ENCODE measurements around the gene NLRC5. TPM values are rescaled to one million over a fixed set of nuclear protein-coding genes. Genes with fewer than 3 reads are reported as not detected.

The NLRC5 gene
- total RNA-seq, 5 donors from 2014 or later (not counting 1 experiment from before 2014, with no cell fraction given), result 390 to 711 (median 496) TPM

- Mint-ChIP-seq H3K4me3 (no peak overlapping the region), H3K9me3 (no peaks in the 10 kb centered on the region), H3K36me3 (peaks cover 14% of the 10 kb centered on the region), H3K27me3 (no peaks in the 10 kb centered on the region), H3K27ac (peak overlapping the region; percentile 55 to 83), H3K4me1 (peaks cover 15 to 17% (median 16%) of the 10 kb centered on the region in 3 donors)
- DNase-seq, result no peak
- CTCF ChIA-PET, result interaction anchor here (0.6 to 1.4 kb wide), 13 partner anchors 9 to 92 kb away, joined by 3 to 9 read pairs (median 3); partner anchors contain the start of gene CPNE2 (in 2 of the 2)
- peaks cover 0 to 14% of the 10 kb centered on the region in 2 experiments for H3K4me1 ChIP-seq (ENCODE audit: control insufficient read depth in 1 of 2, extremely low read depth in 1 of 2, insufficient read depth in 2 of 2, low read length in 2 of 2)
- H3K9me3 ChIP-seq, result no peaks in the 10 kb centered on the region
- POLR2A ChIA-PET, result interaction anchor here (0.6 kb wide), 2 partner anchors 10 to 71 kb away, joined by 3 to 4 read pairs; no protein-coding TSS in a partner anchor
- ATAC-seq (replicated peaks in 1 of 4), result peak in 1 of 4 experiments; percentile 32
- 80% methylated on average over 1 of the region's 7 CpGs for WGBS (ENCODE audit: insufficient coverage)
- H3K36me3 ChIP-seq (ENCODE audit: control insufficient read depth in 2 of 2, extremely low read depth in 1 of 2, insufficient read depth in 1 of 2, low read length in 1 of 2), result peaks cover 11 to 49% of the 10 kb centered on the region in 2 donors
- no peak overlapping the region for H3K4me3 ChIP-seq (ENCODE audit: control insufficient read depth in 1 of 2, extremely low read depth in 1 of 2, low read length in 1 of 2)
- H3K27ac ChIP-seq (ENCODE audit: low read length), result peak overlapping the region; percentile 57
- no peaks in the 10 kb centered on the region for H3K27me3 ChIP-seq (replicated peaks in 1 of 2; ENCODE audit: control insufficient read depth in 2 of 2, extremely low read depth in 1 of 2, insufficient read depth in 2 of 2, low read length in 1 of 2)
Observed at GRCh38 chr16:57083485-57084126, 94.2 kb downstream of the NLRC5 start.

GRCh38 chr16:57084257-57084770 is 95.0 kb downstream of the NLRC5 start:
- Histone ChIP-seq H3K9me3 (no peaks in the 10 kb centered on the region), H3K27me3 (replicated peaks in 1 of 2; ENCODE audit: control insufficient read depth in 2 of 2, extremely low read depth in 1 of 2, insufficient read depth in 2 of 2, low read length in 1 of 2) (no peaks in the 10 kb centered on the region), H3K27ac (ENCODE audit: low read length) (peak overlapping the region; percentile 57), H3K36me3 (ENCODE audit: control insufficient read depth in 2 of 2, extremely low read depth in 1 of 2, insufficient read depth in 1 of 2, low read length in 1 of 2) (peaks cover 6 to 42% of the 10 kb centered on the region in 2 donors), H3K4me1 (ENCODE audit: control insufficient read depth in 1 of 2, extremely low read depth in 1 of 2, insufficient read depth in 2 of 2, low read length in 2 of 2) (peaks cover 0 to 14% of the 10 kb centered on the region in 2 experiments), H3K4me3 (ENCODE audit: control insufficient read depth in 1 of 2, extremely low read depth in 1 of 2, low read length in 1 of 2) (no peak overlapping the region)
- peak overlapping the region; percentile 55 to 83 for H3K27ac Mint-ChIP-seq
- WGBS (ENCODE audit: insufficient coverage), result 13% methylated on average over 4 of the region's 9 CpGs
- H3K9me3 Mint-ChIP-seq, result no peaks in the 10 kb centered on the region
- no peak overlapping the region for H3K4me3 Mint-ChIP-seq
- CTCF ChIA-PET, result interaction anchor here (0.5 to 1.4 kb wide), 13 partner anchors 8 to 102 kb away, joined by 3 to 9 read pairs (median 3); partner anchors contain the start of genes CPNE2 (in 2 of the 2), PSME3IP1 (in 1 of the 2) and RSPRY1 (in 1 of the 2)
- DNase-seq (peak; percentile 60 to 91 (median 73)), ATAC-seq (replicated peaks in 1 of 4) (peak; percentile 80 to 86 (median 86))
- POLR2A ChIA-PET, result interaction anchor here in 1 of 2 donors (0.5 to 0.6 kb wide), 2 partner anchors 80 to 593 kb away, joined by 3 to 4 read pairs; no protein-coding TSS in a partner anchor
- H3K27me3 Mint-ChIP-seq, result no peaks in the 10 kb centered on the region
- peaks cover 15 to 17% (median 16%) of the 10 kb centered on the region in 3 donors for H3K4me1 Mint-ChIP-seq
- peaks cover 13% of the 10 kb centered on the region for H3K36me3 Mint-ChIP-seq

- no peak overlapping the region for H3K27ac ChIP-seq (ENCODE audit: low read length)
- DNase-seq, result no peak
- CTCF ChIA-PET, result interaction anchor here (0.5 to 1.1 kb wide), 3 partner anchors 13 to 101 kb away, joined by 3 to 6 read pairs (median 3); partner anchors contain the start of genes PSME3IP1 (in 1 of the 2) and RSPRY1 (in 1 of the 2)
Observed at GRCh38 chr16:57084996-57085395, 95.6 kb downstream of the NLRC5 start.

GRCh38 chr16:57087003-57087402 is 97.6 kb downstream of the NLRC5 start:
- ChIA-PET CTCF (interaction anchor here in 1 of 2 donors (0.5 to 0.6 kb wide), 2 partner anchors 120 to 123 kb away, joined by 3 to 4 read pairs; no protein-coding TSS in a partner anchor), POLR2A (no interaction called here)
- Histone ChIP-seq H3K4me3 (ENCODE audit: control insufficient read depth in 1 of 2, extremely low read depth in 1 of 2, low read length in 1 of 2) (no peak overlapping the region), H3K4me1 (ENCODE audit: control insufficient read depth in 1 of 2, extremely low read depth in 1 of 2, insufficient read depth in 2 of 2, low read length in 2 of 2) (peaks cover 1 to 21% of the 10 kb centered on the region in 2 experiments), H3K27ac (ENCODE audit: low read length) (no peak overlapping the region), H3K27me3 (replicated peaks in 1 of 2; ENCODE audit: control insufficient read depth in 2 of 2, extremely low read depth in 1 of 2, insufficient read depth in 2 of 2, low read length in 1 of 2) (peaks cover 0 to 7% of the 10 kb centered on the region in 2 experiments), H3K36me3 (ENCODE audit: control insufficient read depth in 2 of 2, extremely low read depth in 1 of 2, insufficient read depth in 1 of 2, low read length in 1 of 2) (peaks cover 0 to 18% of the 10 kb centered on the region in 2 donors), H3K9me3 (no peaks in the 10 kb centered on the region)
- no peaks in the 10 kb centered on the region for H3K9me3 Mint-ChIP-seq
- no peak overlapping the region for H3K27ac Mint-ChIP-seq
- peaks cover 22 to 26% (median 23%) of the 10 kb centered on the region in 3 donors for H3K4me1 Mint-ChIP-seq
- H3K27me3 Mint-ChIP-seq, result peaks cover 0 to 4% of the 10 kb centered on the region in 2 donors
- H3K4me3 Mint-ChIP-seq, result no peak overlapping the region
- H3K36me3 Mint-ChIP-seq, result peaks cover 2% of the 10 kb centered on the region
- DNase-seq (no peak), ATAC-seq (replicated peaks in 1 of 4) (no peak)
- no CpG with 5 or more reads among the region's 2 CpGs for WGBS (ENCODE audit: insufficient coverage)

More at GRCh38 chr16:57084996-57085395, 95.6 kb downstream of the NLRC5 start:
- peaks cover 7% of the 10 kb centered on the region for H3K36me3 Mint-ChIP-seq
- no peak for ATAC-seq (replicated peaks in 1 of 4)
- Histone ChIP-seq H3K4me3 (ENCODE audit: control insufficient read depth in 1 of 2, extremely low read depth in 1 of 2, low read length in 1 of 2) (no peak overlapping the region), H3K4me1 (ENCODE audit: control insufficient read depth in 1 of 2, extremely low read depth in 1 of 2, insufficient read depth in 2 of 2, low read length in 2 of 2) (peaks cover 0 to 14% of the 10 kb centered on the region in 2 experiments), H3K36me3 (ENCODE audit: control insufficient read depth in 2 of 2, extremely low read depth in 1 of 2, insufficient read depth in 1 of 2, low read length in 1 of 2) (peaks cover 6 to 35% of the 10 kb centered on the region in 2 donors), H3K27me3 (replicated peaks in 1 of 2; ENCODE audit: control insufficient read depth in 2 of 2, extremely low read depth in 1 of 2, insufficient read depth in 2 of 2, low read length in 1 of 2) (no peaks in the 10 kb centered on the region), H3K9me3 (no peaks in the 10 kb centered on the region)
- no peaks in the 10 kb centered on the region for H3K27me3 Mint-ChIP-seq
- H3K4me3 Mint-ChIP-seq, result no peak overlapping the region
- WGBS (ENCODE audit: insufficient coverage), result 96% methylated on average over 4 of the region's 7 CpGs
- H3K4me1 Mint-ChIP-seq, result peaks cover 15 to 17% (median 16%) of the 10 kb centered on the region in 3 donors
- H3K9me3 Mint-ChIP-seq, result no peaks in the 10 kb centered on the region
- POLR2A ChIA-PET, result interaction anchor here in 1 of 2 donors (0.5 kb wide), 2 partner anchors 9 to 80 kb away, joined by 3 to 6 read pairs; no protein-coding TSS in a partner anchor
- peak overlapping the region; percentile 59 to 82 for H3K27ac Mint-ChIP-seq

- Mint-ChIP-seq H3K36me3 (no peaks in the 10 kb centered on the region), H3K4me3 (no peak overlapping the region), H3K9me3 (no peaks in the 10 kb centered on the region), H3K4me1 (peaks cover 18 to 22% (median 21%) of the 10 kb centered on the region in 3 donors), H3K27ac (no peak overlapping the region), H3K27me3 (peaks cover 0 to 7% of the 10 kb centered on the region in 2 donors)
- ATAC-seq (replicated peaks in 1 of 4), result no peak
- ChIA-PET CTCF (interaction anchor here in 1 of 2 donors (0.6 to 0.7 kb wide), 2 partner anchors 82 to 94 kb away, joined by 3 read pairs; no protein-coding TSS in a partner anchor), POLR2A (no interaction called here)
- WGBS (ENCODE audit: insufficient coverage), result 90% methylated on average over 4 of the region's 8 CpGs
- peaks cover 0 to 20% of the 10 kb centered on the region in 2 experiments for H3K27me3 ChIP-seq (replicated peaks in 1 of 2; ENCODE audit: control insufficient read depth in 2 of 2, extremely low read depth in 1 of 2, insufficient read depth in 2 of 2, low read length in 1 of 2)
- no peak overlapping the region for H3K4me3 ChIP-seq (ENCODE audit: control insufficient read depth in 1 of 2, extremely low read depth in 1 of 2, low read length in 1 of 2)
- no peaks in the 10 kb centered on the region for H3K36me3 ChIP-seq (ENCODE audit: control insufficient read depth in 2 of 2, extremely low read depth in 1 of 2, insufficient read depth in 1 of 2, low read length in 1 of 2)
- H3K27ac ChIP-seq (ENCODE audit: low read length), result no peak overlapping the region
- H3K9me3 ChIP-seq, result no peaks in the 10 kb centered on the region
- no peak for DNase-seq
- H3K4me1 ChIP-seq (ENCODE audit: control insufficient read depth in 1 of 2, extremely low read depth in 1 of 2, insufficient read depth in 2 of 2, low read length in 2 of 2), result peaks cover 2 to 30% of the 10 kb centered on the region in 2 experiments
Observed at GRCh38 chr16:57089406-57089805, 100.0 kb downstream of the NLRC5 start.

Measured in T-cell (primary cell).